Breast epithelium (tissue), 4 donors: Measurements from ENCODE around the gene ELAVL1. TPM values are rescaled to one million over a fixed set of nuclear protein-coding genes. Genes with fewer than 3 reads are reported as not detected.

Experiments
- DNase-seq, 2 donors: peaks; one replicate each; pipeline ENCODE4 v3.0.0-alpha.2; 2019; ENCODE audit warnings: low spot score in 2 of 2
- H3K27ac ChIP-seq, 2 donors: fragments of 200-600 bp; sonication (generic) in 1 of 2; one replicate each; pipeline ENCODE4 v1.5.1; 2016 to 2019; ENCODE audit warnings: mild to moderate bottlenecking in 1 of 2
- H3K27me3 ChIP-seq, 2 donors: fragments of 200-600 bp; sonication (generic) in 1 of 2; one replicate each; pipeline versions ENCODE4 v1.5.1 to v1.6.0; 2017 to 2019; ENCODE audit warnings: control low read depth in 1 of 2, mild to moderate bottlenecking in 1 of 2
- H3K36me3 ChIP-seq: fragments of 200-600 bp; one replicate; pipeline ENCODE4 v1.5.1; 2019
- H3K4me1 ChIP-seq, 2 donors: fragments of 200-600 bp; sonication (generic); one replicate each; pipeline ENCODE4 v1.5.1; 2016 to 2019; ENCODE audit warnings: control low read depth in 1 of 2
- H3K4me3 ChIP-seq, 3 donors: fragments of 200-600 bp; sonication (generic); 1 replicate in 2 of 3; 2 replicates in 1 of 3; pipeline ENCODE4 v1.5.1; 2016 to 2019; ENCODE audit warnings: mild to moderate bottlenecking in 3 of 3, moderate library complexity in 2 of 3
- H3K9me3 ChIP-seq, 2 donors: fragments of 200-600 bp; sonication (generic) in 1 of 2; one replicate each; pipeline ENCODE4 v1.5.1; 2016 to 2019; ENCODE audit warnings: control low read depth in 1 of 2
- CTCF ChIP-seq, 3 donors: fragments of 450-650 bp; IDR thresholded peaks; one replicate each; pipeline ENCODE4 v1.5.1; 2016 to 2017; ENCODE audit warnings: antibody characterized with exemption in 3 of 3, mild to moderate bottlenecking in 3 of 3, moderate library complexity in 3 of 3
- POLR2A ChIP-seq: fragments of 450-650 bp; IDR thresholded peaks from one replicate; pipeline ENCODE4 v1.6.1; 2016; ENCODE audit warnings: antibody characterized with exemption, mild to moderate bottlenecking, moderate library complexity
- POLR2AphosphoS5 ChIP-seq, 3 donors: sonication (generic); formaldehyde crosslinking; IDR thresholded peaks; one replicate each; pipeline ENCODE4 v1.6.1; 2017; ENCODE audit warnings: antibody characterized with exemption in 3 of 3
- intact Hi-C: fragments of 100-400 bp; cut with DNase I; formaldehyde crosslinking; loops from one replicate; pipeline ENCODE4 v1.15.1; 2023; ENCODE audit warnings: low total_unique reads
- total RNA-seq, 3 donors: library from RNA; depleted of rRNA; stranded (reverse); fragments of >200 nt; gene quantifications; one replicate each; pipeline ENCODE4 v1.1.0, GENCODE V29; 2016

The ELAVL1 gene
- total RNA-seq, 3 donors from 2014 or later: 28.6 to 30.8 (median 29.7) TPM

DNA sequence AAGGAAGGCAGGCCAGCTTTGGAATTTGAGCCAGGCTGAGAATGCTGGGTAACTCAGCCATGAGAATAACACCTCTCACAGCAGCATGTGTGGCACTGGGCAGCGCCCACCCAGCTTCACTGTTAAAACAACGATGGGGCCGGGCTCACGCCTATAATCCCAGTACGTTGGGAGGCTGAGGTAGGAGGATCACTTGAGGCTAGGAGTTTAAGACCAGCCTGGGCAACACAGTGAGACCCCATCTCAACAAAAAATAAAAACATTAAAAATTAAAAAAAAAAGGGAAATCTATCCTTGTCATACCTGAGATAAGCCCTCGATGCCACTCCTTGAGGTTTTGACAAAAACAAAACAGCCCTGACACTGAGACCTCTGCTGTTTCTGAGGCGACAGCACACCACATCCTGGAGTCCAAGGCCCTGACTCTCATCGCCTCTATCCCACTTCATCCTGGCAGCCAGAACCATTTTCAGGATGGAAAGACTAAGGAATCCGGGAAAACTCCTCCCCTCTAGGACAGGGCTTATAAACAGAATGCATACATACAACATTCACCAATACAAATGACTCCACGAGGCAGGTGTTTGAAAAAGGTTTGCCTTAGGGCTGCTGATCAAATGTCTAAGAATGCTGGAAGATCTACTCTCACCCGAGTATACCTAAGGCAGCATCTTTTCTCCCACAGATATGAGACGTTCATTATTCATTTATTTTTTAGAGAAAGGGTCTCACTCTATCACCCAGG, 39.3 kb downstream of the ELAVL1 start:
- intact Hi-C loops: no loop called here
- H3K36me3 ChIP-seq: no peaks in the 10 kb centered on the region

DNA sequence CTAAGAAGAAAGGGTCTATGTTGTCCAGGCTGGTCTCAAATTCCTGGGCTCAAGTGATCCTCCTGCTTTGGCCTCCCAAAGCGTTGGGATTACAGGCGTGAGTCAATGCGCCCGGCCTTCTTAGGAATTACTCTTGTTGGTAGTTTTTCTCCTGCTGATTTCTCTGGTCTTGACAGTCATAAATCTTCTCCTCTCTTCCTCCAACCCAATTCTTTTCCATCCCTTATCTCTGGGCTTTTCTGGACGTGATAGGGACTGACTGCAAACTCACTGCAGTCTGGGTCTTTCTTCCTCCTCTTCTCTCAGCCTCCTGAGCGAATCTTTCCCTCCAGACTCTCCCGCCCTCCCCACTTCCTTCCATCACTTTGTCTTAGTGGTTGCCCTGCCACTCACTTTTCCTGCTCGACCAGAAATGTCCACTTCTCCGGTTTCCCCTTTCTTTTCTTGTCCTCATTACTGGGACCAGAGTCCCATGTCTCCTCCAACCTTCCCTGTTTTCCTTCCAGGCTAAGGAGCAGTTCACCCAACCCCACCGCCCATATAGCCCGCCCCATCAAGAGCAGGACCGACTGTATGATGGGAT, 40.1 kb downstream of the ELAVL1 start:
- H3K36me3 ChIP-seq: no peaks in the 10 kb centered on the region
- no peaks in the 10 kb centered on the region for H3K27me3 ChIP-seq
- intact Hi-C loops: no loop called here
- no peaks in the 10 kb centered on the region for H3K9me3 ChIP-seq
- no peaks in the 10 kb centered on the region for H3K4me1 ChIP-seq
- no peak for DNase-seq
- no peak overlapping the region for H3K4me3 ChIP-seq
- H3K27ac ChIP-seq: peak overlapping the region; percentile 51 to 70
- no peak for TF ChIP-seq POLR2AphosphoS5 (IDR thresholded peaks at IDR 0.05)
- TF ChIP-seq CTCF (IDR thresholded peaks at IDR 0.05): no peak
- no peak for TF ChIP-seq POLR2A

More for the DNA sequence above, 39.3 kb downstream of the ELAVL1 start:
- no peak overlapping the region for H3K4me3 ChIP-seq
- TF ChIP-seq POLR2AphosphoS5 (IDR thresholded peaks at IDR 0.05) (no peak), POLR2A (no peak), CTCF (IDR thresholded peaks at IDR 0.05) (no peak)
- H3K27me3 ChIP-seq: no peaks in the 10 kb centered on the region
- no peaks in the 10 kb centered on the region for H3K4me1 ChIP-seq
- peak overlapping the region; percentile 51 to 70 for H3K27ac ChIP-seq
- H3K9me3 ChIP-seq: no peaks in the 10 kb centered on the region
- DNase-seq: no peak

GRCh38 chr19:7963566-7963965, 41.9 kb downstream of the ELAVL1 start:
- Histone ChIP-seq H3K36me3 (no peaks in the 10 kb centered on the region), H3K9me3 (no peaks in the 10 kb centered on the region), H3K27ac (no peak overlapping the region), H3K27me3 (no peaks in the 10 kb centered on the region), H3K4me3 (no peak overlapping the region), H3K4me1 (no peaks in the 10 kb centered on the region)
- no peak for DNase-seq
- TF ChIP-seq POLR2A (no peak), CTCF (IDR thresholded peaks at IDR 0.05) (no peak), POLR2AphosphoS5 (IDR thresholded peaks at IDR 0.05) (no peak)
- intact Hi-C loops: no loop called here

- intact Hi-C loops: no loop called here
- no peak for DNase-seq
- no peak overlapping the region for H3K27ac ChIP-seq
- TF ChIP-seq POLR2A (no peak), POLR2AphosphoS5 (IDR thresholded peaks at IDR 0.05) (no peak), CTCF (IDR thresholded peaks at IDR 0.05) (no peak)
- no peak overlapping the region for H3K4me3 ChIP-seq
- H3K36me3 ChIP-seq: no peaks in the 10 kb centered on the region
- no peaks in the 10 kb centered on the region for H3K4me1 ChIP-seq
- no peaks in the 10 kb centered on the region for H3K9me3 ChIP-seq
- no peaks in the 10 kb centered on the region for H3K27me3 ChIP-seq
Measured at GRCh38 chr19:7962644-7963268, 42.7 kb downstream of the ELAVL1 start.
